GF-D8 (cell line): ENCODE results near the gene VASH2.
"Not testable (repeated sequence)": the region's sequence is repeated elsewhere in the genome, so short reads cannot be mapped to it uniquely, and the experiment has no call there.

Source experiments
- DNase-seq: peaks from one replicate; lab custom pipeline; 2025; lab: John Stamatoyannopoulos, UW

VASH2 gene

DNA sequence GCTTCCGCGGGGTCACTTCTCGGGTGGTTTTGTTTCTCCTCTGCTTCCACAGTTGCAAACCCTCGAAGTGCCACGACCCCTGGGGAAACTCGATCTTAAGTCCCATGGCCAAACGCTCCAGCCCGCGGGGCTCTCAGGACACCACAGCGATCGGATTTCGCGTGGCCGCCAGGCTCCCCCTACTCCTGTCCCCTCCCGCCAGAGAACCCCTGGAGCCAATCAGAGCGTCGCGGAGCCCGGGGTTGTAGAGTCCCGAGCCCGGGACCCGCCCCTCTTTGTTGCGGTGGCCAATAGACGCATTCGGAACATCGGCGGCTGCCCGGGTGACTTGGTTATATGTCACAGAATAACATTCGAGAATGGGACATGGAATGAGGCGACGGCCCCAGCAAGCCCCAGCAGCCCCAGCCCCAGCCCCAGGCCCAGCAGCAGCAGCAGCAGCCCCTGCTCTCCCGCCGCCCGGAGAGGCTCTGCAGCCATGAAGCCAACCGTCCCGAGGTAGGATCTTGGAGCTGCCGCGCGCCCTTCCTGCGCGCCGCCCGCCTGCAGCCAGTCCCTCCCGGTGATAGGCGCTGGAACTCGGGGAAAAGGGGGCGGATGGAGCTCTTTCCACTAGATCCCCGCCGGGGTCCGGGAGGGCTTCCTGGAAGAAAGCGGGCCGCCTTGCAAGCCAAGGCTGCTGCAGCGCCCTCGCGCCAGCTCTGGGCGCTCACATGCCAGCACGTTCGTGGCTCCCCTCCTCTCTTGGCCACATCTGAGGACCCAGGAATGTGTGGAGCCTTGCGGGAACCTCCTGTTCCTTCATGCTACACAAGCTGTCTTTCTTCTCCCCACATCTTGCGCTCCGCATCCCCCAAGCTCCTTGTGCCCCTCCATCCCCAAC lies at the start of gene VASH2:
Gene VASH2, plus strand, starts transcription at position 299 of the 883 bp plus-strand sequence. CDS start 1,002 bp downstream, outside the sequence.
- DNase-seq, result no peak

DNA sequence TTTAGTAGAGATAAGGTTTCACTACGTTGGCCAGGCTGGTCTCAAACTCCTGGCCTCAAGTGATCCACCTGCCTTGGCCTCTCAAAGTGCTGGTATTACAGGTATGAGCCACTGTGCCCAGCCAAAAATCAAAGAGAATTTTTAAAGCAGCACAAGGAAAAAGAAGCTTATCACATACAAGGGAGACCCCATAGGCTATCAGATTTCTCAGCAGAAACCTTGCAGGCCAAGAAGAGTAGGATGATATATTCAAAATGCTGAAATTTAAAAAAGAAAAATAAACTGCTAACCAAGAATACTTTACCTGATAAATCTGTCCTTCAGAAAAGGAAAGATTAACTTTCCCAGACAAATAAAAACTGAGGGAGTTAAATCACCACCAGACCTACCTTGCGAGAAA lies 49.1 kb upstream of the VASH2 start:
- DNase-seq, result no peak

DNA sequence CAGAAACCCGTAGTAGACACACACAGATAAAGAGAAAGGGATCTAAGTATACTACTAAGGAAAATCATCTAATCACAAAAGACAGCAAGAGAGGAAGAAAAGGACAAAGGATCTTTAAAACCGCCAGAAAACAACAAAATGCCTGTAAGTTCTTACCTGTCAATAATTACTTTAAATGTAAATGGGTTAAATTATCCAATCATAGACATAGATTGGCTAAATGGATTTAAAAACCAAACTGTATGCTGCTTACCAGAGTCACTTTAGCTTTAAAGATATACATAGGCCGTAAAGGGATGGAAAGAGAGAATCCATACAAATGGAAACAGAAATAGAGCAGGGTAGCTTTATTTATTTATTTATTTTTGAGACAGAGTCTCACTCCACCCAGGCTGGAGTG lies 48.3 kb upstream of the VASH2 start:
- no peak for DNase-seq

DNA sequence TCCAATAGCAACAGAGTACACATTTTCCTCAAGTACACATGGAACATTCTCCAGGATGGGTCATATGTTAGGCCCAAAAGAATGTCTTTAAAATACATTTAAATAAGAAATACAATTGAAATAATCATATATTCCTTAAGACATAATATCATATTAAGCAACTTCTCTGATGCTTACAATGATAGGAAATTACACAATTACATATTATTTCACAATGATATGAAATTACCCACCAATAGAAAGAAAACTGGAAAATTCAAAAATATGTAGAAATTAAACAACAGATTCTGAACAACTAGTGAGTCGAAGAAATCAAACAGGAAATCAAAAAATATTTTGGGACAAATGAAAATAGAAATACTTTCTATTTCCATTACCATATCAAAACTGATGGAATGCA lies 46.7 kb upstream of the VASH2 start:
- DNase-seq, result no peak

DNA sequence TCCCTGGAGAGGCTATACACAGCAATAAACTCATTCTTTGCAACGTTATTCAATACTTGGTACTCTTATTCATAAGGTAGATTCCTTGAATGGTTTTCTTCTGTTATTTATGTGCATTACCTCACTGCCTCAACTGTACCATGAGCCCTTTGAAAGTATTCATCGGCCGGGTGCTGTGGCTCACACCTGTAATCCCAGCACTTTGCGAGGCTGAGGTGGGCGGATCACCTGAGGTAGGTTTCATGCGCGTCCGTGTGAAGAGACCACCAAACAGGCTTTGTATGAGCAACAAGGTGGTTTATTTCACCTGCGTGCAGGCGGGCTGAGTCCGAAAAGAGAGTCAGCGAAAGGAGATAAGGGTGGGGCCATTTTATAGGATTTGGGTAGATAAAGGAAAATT lies 42.3 kb upstream of the VASH2 start:
- DNase-seq, result not testable (repeated sequence)

DNA sequence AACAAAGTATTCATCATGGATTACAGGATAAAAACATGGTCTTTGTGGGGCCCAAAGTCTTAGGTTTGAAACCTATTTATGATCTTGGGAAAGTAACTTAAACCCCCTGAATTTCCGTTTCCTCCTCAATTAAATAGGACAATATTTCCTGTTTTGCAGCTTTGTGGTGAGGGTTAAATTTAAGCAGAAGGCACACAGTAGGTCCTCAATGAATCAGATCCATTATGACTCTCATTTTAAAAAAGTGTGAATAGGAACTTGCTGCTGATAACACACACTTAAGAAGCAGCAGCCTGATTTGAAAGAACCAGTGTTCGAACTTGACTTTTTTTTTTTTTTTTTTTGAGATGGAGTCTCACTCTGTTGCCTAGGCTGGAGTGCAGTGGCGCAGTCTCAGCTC lies 41.4 kb upstream of the VASH2 start:
- no peak for DNase-seq

DNA sequence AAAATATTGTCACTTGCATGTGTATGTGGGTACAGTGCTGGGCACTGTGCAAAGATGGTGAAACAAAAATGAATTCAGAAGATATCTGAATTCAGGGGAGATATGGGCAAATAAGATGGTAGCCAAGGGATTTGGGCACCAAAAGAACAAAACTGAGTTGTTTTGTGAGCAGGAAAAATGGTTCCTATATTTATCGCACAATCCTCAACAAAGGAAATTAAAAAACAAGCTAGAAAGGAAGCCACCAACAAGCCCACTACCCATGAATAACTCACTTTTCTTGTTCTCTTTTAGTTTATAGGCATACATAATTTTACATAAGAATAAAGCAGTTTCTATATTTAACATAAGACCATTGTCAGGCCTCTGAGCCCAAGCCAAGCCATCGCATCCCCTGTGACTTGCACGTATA lies 40.7 kb upstream of the VASH2 start:
- DNase-seq, result no peak

DNA sequence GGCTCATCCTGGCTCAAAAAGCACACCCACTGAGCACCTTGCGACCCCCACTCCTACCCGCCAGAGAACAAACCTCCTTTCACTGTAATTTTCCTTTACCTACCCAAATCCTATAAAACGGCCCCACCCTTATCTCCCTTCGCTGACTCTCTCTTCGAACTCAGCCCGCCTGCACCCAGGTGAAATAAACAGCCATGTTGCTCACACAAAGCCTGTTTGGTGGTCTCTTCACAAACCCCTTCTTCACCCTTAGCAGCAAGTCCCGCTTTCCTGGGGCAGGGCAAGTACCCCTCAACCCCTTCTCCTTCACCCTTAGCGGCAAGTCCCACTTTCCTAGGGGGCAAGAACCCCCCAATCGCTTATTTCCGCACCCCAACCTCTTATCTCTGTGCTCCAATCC lies 40.1 kb upstream of the VASH2 start:
- DNase-seq, result not testable (repeated sequence)

DNA sequence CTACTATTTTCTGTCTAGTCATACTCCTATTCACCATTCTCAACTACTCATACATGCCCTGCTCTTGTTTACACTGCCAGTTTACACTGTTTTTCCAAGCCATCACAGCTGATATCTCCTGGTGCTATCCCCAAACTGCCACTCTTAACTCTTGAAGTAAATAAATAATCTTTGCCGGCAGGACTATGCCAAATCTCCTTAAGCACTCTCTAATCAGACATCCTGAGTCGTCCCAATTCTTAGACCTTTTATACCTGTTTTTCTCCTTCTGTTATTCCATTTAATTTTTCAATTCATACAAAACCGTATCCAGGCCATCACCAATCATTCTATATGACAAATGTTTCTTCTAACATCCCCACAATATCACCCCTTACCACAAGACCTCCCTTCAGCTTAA lies 36.7 kb upstream of the VASH2 start:
- DNase-seq, result not testable (repeated sequence)

DNA sequence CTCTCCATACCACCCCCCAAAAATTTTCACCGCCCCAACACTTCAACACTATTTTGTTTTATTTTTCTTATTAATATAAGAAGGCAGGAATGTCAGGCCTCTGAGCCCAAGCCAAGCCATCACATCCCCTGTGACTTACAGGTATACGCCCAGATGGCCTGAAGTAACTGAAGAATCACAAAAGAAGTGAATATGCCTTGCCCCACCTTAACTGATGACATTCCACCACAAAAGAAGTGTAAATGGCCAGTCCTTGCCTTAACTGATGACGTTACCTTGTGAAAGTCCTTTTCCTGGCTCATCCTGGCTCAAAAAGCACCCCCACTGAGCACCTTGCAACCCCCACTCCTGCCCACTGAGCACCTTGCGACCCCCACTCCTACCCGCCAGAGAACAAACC lies 36.2 kb upstream of the VASH2 start:
- not testable (repeated sequence) for DNase-seq

DNA sequence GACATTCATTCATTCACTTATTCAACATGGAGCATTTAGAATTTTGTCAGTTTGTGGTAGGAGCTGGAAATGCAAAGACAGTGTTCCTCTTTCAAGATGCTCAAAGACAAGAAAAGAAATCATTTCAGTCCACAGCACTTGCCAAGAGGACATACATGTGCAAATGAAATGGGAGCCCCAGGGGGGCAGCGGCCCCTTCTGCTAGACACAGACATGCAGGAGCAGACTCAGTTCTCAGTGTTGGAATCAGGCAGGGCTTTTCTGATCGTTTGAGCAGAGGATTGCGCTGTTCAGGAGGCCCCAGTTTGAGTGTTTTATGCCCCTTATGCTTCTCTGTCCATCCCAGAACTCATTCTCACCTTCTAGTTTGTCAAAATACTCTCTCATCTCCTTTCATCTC lies 35.6 kb upstream of the VASH2 start:
- no peak for DNase-seq

DNA sequence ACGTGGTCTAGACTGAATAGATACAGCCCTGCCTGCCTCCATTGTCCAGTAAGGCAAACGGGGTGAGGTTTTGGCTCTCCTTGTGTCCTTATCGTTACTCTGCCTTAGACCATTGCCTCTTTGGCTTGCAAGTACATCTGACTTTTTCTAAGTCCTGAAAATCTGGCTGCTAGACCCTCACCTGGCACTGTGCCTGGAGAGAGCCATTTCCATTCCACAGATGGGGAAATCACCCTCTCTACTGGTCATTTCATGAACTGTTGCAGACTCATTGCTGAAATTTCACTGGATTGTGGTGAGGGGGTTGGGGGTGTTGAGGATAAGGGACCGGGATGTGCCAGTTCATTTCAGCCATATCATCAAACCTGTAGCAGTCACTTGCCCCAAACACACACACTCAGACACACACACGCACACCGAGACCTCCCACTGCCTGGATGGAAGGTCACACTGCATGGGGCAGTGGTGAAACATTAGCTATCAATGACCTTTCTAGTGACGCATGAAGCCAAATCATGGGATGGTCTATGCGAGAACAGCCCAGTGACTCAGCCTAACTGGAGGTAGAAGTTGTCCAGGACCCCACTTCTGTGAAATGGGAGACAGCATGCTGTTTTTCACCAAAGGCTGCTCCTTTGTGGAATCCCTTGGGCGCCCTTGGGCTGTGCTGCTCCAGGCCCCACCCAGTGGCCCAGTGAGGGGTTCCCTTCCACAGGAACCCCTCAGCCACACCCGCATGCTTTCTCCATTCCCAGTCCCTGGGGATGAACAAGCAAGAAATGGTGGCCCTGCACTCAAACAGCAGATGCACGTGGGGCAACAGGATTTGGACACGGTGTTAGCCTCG lies 34.9 kb upstream of the VASH2 start:
- DNase-seq, result no peak

DNA sequence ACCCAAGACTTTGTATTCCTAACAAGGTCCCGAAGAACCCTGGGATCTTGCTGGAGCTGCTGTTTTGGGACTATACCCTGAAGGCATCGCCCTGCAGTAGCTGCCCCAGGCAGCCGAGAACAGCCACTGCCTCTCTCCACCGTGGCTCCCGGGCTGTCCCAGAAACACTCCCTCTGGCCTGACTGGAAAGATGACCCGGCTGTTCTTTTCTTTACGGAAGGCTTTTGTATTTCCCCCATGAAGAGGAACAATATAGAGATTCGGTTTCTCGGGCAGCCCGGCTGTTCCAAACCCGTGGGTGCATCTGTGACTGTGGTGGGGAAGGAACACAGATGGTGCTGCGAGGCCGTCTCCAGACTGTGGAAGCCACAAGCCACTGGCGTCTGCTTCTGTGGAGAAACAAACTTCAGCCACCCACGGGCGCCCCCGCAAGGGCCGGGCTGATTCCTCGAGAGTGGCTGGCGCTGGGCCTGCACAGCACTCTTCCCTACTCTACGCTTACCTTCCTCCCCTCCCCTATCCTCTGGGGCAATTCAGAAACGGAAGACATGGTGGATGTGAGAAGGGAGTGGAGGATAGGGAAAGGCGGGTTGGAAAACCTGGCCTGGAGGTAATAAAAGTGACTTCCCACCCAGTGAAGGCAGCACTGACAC lies 33.7 kb upstream of the VASH2 start:
- DNase-seq, result no peak

DNA sequence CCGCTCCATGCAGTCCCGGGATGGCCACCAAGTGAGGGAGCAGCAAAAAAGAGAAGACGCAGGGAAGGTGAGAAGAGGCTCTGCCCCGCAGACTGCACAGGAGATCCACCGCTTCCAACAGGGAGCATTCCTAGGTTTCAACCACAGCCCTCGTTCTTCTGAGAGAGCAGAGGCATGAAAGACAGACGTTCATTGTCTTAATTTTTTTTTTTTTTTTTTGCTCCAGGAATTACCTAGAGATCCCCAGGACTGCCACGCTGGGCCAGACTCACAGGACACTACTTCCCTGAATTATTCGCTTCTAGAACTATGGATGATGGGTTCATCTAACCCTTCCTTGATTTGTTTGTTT lies 33.2 kb upstream of the VASH2 start:
- no peak for DNase-seq

DNA sequence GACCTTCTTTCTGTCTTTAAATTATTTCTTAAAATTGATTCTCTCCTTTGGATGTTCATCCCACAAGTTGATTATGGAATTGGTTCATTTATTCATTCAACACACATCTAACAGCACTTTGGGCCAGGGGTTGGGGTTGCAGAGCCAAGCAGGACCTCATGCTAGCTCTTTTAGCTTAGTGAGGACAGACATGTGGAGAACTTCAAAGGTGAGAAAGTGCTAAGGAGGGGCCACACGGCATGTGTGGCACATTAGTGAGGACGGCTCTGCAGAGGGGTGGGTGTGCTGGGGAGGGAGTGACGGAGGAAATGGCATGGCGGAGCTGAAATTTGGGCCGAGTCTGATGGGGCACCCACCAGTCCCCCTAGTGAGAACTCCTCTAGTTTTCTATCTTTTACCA lies 32.5 kb upstream of the VASH2 start:
- no peak for DNase-seq

DNA sequence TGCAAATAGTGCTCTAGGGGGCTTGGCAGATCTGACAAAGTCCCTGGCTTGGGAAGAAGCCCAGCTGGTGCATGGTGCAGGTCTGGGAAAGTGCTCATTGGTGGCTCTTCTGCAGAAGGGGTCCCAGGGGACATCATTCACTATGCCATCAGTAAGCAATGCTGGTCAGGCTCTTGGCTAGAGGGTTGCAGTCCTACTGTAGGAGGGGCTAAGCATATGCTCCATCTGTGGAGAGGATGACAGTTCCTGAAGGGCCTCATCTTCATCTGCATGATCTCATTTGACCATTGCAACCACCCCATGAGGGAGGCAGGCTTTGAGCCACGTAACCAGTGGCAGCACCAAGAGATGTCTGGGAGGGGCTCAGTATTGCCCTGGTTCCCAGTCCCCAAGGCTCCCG lies 31.5 kb upstream of the VASH2 start:
- DNase-seq, result no peak

DNA sequence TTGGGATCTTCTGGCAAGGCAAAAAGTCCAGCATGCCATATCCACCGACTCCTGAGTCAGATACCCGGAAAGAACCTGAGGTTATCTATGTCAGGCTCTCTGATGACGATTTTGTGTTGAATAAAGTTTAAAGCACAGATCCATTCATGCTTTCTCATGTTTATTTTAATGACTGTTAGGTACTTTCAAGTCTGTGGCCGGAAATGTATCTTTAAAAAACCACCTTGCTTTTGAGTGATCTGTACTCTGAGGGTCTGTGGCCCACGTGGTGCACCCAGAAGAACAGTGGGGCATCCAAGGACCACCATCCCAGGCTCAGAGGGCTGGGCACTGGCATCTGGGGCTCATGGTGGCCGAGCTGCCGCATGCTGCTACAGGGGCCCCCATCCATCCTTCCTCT lies 30.1 kb upstream of the VASH2 start:
- no peak for DNase-seq

DNA sequence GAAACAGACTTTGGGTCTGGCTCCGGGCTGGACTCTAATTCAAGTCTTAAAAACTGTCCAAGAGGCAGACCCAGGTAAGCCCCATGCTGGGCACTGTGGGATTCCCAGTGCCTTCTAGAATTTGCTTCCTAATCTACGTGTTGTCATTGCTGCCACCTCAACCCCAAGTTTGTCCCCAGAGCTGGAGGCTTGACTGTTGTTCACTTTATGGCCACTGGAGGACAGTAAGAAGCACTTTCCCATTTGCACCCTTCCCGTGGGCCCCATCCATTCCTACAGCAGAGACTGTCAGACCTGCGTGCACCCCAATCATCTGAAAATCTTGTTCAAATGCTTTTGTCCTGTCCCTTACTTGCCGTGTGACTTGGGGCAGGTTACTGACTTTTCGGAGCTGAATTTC lies 29.4 kb upstream of the VASH2 start:
- DNase-seq, result no peak

DNA sequence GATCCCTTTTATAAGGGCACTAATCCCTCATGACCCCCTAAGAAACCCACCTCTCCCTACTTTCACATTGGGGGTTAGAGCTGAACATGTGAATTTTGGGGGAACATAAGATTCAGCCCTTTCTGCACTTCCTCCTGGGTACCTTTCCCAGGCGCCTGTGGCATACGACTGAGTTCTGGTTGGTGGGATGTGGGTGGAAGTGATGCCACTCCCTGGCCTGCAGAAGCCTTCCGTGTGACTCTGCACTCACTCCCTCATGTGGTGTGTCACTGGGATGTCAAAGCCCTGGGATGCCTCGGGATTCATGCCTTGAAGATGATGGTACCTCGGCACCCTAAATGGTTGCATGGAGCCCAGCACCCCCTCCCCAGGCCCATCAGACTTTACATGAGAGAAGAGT lies 28.3 kb upstream of the VASH2 start:
- DNase-seq, result no peak

DNA sequence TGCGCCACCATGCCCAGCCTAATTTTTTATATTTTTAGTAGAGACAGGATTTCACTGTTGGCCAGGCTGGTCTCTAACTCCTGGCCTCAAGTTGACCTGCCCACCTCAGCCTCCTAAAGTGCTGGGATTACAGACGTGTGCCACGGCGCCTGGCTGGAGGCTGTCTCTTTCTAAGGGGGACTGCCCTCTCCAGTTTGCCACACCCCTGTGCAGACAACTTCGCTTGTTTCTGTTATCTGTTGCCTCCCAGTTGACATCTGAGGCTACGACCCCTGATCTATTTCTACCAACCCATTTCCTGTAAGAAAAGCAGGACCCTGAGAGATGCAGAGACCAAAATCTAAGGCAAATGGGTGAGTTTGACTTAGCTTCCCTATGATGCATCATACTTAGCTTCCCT lies 24.0 kb upstream of the VASH2 start:
- no peak for DNase-seq

DNA sequence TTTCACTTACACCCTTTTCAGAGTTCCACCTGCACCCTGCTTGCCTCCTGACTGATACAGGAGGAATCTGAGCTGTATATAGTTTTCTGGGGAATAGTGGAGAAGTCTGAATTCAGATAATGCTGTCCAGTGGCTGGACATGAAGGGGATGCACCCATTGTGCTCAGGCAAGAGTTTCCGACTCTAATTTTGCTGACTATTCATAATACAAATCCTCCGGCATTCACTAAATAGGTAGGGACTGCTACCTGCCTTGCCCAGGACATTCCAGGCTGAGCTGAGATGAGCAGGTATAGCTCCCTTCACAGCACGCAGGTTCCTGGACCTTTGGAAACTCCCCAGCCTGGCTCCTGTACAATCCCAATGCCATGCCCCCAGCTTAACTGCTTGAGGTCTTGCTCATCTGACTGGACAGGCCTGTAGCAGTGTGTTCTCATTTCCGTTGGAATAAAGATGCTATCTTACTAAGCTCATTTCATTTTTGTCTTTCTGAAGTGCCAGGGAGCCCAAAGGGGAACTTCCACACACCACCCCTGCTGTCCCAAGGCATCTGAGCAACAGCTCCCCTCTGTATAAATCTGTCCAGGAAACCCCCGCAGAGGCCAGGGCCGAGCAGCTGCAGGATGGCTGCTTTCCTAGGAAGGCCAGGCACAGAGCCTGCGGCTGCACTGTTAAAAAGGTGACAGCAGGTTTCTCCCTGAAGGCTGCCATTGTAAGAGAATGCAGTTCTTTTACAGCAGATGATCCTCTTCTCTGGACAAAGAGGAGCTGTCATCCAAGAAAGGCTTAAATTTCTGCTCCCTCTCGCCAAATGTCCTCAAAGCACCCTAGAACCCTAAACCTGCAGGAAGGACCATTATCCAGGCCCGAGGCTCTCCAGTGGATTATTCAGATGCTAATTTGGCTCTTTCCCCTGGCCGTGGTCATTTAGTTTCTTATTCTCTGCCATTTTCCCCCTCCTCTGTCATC lies 21.7 kb upstream of the VASH2 start:
- DNase-seq, result peak; percentile 37
